GM12873 (cell line): ENCODE data around the gene STXBP5L.

Source experiments
- TF ChIP-seq, protein P1 (sequence below): IDR thresholded peaks from 2 replicates; pipeline ENCODE4 v1.5.1; 2012; ENCODE audit warnings: low read depth, mild to moderate bottlenecking, moderate library complexity, low read length, control low read depth; ENCODE audit not compliant: insufficient read depth; ENCODE audit errors: missing control alignments

STXBP5L gene

DNA sequence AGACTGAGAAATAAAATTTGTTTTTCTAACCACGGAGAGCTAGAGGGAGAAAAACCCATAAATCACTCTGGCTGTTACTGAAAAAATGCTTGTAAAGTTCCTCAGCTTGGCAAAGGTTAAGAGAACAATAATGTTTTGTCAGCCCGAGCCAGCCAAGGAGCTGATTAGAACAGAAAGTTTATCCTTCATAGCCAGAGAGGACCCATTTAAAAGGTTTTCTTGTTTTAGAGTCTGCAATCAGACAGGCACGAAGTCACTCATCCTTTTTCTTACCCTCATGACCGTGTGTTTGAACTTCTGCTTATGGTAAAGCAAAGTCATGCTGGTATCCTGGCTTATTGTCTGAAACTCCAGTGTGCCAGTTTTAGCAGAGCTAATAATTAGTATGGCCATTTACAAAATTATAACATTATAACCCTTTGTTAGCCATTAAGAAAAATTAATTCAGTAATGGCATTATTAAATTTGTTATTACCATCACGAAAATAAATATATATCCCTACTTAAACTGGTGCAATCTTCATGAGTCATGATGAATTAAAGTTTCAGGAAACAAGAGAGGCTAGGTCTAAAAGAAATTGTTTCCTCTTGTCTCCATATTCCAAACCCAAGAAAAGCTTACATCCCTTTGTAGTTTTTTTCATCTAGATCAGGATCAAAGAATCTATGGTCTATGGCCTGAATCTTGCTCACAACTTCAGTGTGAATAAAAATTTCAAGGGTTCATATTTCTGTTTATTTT, 13.5 kb upstream of the STXBP5L start:
- TF ChIP-seq, protein P1, sequence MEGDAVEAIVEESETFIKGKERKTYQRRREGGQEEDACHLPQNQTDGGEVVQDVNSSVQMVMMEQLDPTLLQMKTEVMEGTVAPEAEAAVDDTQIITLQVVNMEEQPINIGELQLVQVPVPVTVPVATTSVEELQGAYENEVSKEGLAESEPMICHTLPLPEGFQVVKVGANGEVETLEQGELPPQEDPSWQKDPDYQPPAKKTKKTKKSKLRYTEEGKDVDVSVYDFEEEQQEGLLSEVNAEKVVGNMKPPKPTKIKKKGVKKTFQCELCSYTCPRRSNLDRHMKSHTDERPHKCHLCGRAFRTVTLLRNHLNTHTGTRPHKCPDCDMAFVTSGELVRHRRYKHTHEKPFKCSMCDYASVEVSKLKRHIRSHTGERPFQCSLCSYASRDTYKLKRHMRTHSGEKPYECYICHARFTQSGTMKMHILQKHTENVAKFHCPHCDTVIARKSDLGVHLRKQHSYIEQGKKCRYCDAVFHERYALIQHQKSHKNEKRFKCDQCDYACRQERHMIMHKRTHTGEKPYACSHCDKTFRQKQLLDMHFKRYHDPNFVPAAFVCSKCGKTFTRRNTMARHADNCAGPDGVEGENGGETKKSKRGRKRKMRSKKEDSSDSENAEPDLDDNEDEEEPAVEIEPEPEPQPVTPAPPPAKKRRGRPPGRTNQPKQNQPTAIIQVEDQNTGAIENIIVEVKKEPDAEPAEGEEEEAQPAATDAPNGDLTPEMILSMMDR, result no peak

DNA sequence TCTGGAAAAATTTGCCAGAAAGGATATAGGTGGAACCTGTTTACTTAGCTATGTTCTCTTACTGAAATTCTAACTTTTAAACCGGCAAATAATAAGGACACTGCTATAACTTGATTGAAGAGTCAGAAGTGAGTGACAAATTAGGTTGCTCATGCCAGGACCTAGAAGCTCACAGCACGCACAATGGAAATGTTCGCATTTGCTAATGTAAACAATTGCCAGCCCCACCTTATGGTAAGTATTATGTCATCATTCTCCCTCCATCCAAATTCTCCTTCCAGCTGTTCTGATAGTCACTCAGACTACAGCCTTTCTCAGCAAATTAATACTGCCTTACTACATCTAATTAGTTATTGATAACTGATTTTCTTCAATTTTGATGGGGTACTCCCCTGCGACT, 4.8 kb upstream of the STXBP5L start:
- TF ChIP-seq, protein P1, result no peak

DNA sequence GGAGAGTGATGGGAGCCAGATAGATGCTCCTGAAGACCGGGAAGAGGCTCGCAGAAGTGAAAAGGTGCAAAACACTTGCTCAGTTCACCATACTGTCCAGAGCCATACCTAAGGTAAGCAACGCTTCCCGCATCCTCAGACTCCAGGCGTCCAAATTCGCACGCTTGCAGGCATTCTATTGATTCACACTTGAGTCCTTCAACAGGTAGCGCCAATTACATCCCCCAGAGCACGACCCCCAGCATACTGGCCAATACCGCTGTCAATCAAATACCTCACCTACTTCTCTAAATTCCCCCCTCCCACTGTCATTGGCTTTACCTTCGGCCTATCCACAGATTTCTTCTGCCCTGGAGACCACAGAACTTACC, 361 bp upstream of the STXBP5L start:
- TF ChIP-seq, protein P1, result no peak

DNA sequence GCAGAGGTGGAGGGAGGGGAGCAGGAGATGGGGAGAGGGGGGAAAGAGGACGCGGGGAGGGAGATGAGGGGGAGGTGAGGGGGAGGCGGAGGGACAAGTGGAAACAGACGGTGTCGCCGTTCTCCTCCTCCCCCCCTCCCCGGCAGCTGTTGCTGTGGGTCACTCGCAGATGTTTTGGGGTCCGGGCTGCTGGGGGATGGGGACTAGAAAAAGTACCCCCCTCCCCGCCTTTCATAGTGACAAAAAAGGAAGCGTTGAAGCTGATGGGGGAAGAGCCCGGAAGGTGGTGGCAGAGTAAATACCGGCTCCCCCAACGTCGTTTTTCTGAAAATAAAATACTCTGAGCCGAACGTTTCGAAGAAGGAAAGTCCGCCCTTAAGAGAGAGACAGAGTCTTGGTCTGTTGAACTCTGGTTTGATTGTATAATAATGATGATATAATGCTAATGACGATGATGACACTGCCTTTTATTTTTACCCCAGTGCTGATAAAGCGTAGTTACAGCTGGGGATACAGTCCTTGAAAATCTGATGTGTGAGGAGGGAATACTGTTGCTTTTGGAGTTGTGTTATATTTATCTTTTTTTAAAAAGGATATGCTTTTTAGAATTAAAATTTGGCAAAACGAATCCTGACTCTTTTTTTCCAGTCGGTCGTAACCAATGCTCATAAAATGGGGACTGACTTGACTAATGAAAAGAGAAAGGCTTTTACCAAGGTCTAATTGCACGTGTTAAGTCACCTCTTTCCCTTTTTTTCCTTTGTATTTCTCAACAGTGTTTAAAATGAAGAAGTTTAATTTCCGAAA, 993 bp downstream of the STXBP5L start:
- TF ChIP-seq, protein P1, result no peak

DNA sequence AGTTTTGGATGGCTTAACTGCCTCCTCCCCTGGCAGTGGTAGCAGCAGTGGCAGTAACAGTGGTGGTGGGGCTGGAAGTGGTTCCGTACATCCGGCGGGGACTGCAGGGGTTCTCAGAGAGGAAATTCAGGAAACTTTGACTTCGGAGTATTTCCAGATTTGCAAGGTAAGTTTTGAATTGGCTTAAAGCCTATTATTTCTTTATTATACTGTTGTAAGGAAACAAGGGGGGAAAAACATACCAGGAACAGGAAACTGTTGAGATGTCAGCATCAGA, 1.5 kb downstream of the STXBP5L start:
- TF ChIP-seq, protein P1, result no peak

DNA sequence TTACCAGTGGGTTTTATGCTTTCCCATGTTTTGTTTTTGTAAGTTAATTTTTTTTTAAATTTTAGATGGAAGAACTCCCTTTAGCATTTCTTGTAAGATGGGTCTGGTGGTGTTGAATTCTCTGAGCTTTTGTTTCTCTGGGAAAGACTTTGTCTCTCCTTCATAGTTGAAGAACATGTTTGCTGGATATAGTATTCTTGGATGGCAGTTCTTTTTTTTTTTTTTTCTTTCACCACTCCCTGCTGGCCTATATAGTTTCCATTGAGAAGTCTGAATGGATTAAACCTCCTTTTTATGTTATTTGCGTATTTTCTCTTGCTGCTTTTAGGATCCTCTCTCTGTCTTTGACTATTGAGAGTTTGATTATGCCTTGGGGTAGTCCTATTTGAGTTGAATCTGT, 18.1 kb downstream of the STXBP5L start:
- TF ChIP-seq, protein P1, result no peak

DNA sequence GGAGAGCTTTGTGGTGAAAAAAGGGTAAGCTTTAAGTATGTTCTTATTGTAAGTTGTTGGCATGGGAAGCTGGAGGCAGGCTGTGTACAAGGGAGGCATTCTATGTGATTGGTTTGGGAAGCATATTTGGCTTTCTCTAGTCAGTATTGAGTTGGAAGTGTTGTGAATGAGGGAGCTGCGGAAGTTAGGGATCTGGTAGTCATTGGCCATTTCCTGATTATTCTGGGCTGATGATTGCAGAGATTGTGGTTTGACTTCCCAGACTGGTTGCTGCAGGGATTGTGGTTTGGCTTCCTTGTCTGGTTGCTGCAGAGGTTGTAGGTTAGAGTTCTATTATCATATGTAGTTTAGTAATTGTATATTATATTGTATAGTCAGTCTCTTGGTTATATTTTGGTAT, 21.0 kb downstream of the STXBP5L start:
- TF ChIP-seq, protein P1, result no peak
